C4-2B (cell line): ENCODE data around the gene TMEM183A.

Experiments
- ZFX ChIP-seq: fragments of 450-650 bp; IDR thresholded peaks from 2 replicates; pipeline ENCODE4 v1.6.1; 2017
- TF ChIP-seq, protein P1 (sequence below): fragments of 450-650 bp; conservative IDR thresholded peaks from 2 replicates; pipeline ENCODE4 v1.5.1; 2017; ENCODE audit warnings: mild to moderate bottlenecking

- TF ChIP-seq, protein P1, sequence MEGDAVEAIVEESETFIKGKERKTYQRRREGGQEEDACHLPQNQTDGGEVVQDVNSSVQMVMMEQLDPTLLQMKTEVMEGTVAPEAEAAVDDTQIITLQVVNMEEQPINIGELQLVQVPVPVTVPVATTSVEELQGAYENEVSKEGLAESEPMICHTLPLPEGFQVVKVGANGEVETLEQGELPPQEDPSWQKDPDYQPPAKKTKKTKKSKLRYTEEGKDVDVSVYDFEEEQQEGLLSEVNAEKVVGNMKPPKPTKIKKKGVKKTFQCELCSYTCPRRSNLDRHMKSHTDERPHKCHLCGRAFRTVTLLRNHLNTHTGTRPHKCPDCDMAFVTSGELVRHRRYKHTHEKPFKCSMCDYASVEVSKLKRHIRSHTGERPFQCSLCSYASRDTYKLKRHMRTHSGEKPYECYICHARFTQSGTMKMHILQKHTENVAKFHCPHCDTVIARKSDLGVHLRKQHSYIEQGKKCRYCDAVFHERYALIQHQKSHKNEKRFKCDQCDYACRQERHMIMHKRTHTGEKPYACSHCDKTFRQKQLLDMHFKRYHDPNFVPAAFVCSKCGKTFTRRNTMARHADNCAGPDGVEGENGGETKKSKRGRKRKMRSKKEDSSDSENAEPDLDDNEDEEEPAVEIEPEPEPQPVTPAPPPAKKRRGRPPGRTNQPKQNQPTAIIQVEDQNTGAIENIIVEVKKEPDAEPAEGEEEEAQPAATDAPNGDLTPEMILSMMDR: no peak
- no peak for TF ChIP-seq ZFX
Observed at GRCh38 chr1:202991112-202991511, 16.1 kb upstream of the TMEM183A start.
